HG03565 (cell line): ENCODE measurements around the gene RTN1.

ENCODE experiments used
- ATAC-seq: cut with Tn5 transposase; IDR thresholded peaks from one replicate; pipeline ENCODE4 v1.9.1; 2021; ENCODE audit warnings: mild to moderate bottlenecking, moderate library complexity; ENCODE audit not compliant: unreplicated experiment

RTN1 gene

GRCh38 chr14:59850458-59850857, 20.1 kb downstream of the RTN1 start:
- ATAC-seq = no peak

- no peak for ATAC-seq
These were observed 21.0 kb downstream of the RTN1 start for GRCh38 chr14:59849411-59850130.

- no peak for ATAC-seq
These were observed 21.9 kb downstream of the RTN1 start for GRCh38 chr14:59848671-59849070.

- no peak for ATAC-seq
These were observed 22.9 kb downstream of the RTN1 start for GRCh38 chr14:59847711-59848110.

- no peak for ATAC-seq
These were observed 24.0 kb downstream of the RTN1 start for GRCh38 chr14:59846595-59846994.

GRCh38 chr14:59845245-59845644, 25.3 kb downstream of the RTN1 start:
- no peak for ATAC-seq

GRCh38 chr14:59844186-59844812, 26.3 kb downstream of the RTN1 start:
- no peak for ATAC-seq

GRCh38 chr14:59836116-59836515, 34.5 kb downstream of the RTN1 start:
- ATAC-seq = no peak

GRCh38 chr14:59832653-59833294, 37.8 kb downstream of the RTN1 start:
- ATAC-seq = no peak

- ATAC-seq = no peak
These were observed 39.4 kb downstream of the RTN1 start for GRCh38 chr14:59831121-59831730.

- no peak for ATAC-seq
These were observed 40.2 kb downstream of the RTN1 start for GRCh38 chr14:59830338-59830734.

GRCh38 chr14:59829469-59830337, 40.9 kb downstream of the RTN1 start:
- no peak for ATAC-seq

- no peak for ATAC-seq
These were observed 42.3 kb downstream of the RTN1 start for GRCh38 chr14:59828276-59828675.

GRCh38 chr14:59827401-59827800, 43.2 kb downstream of the RTN1 start:
- ATAC-seq = no peak

- ATAC-seq = no peak
These were observed 44.4 kb downstream of the RTN1 start for GRCh38 chr14:59826150-59826549.

- no peak for ATAC-seq
These were observed 47.4 kb downstream of the RTN1 start for GRCh38 chr14:59823179-59823578.

- ATAC-seq = no peak
These were observed 51.0 kb downstream of the RTN1 start for GRCh38 chr14:59819446-59820088.

GRCh38 chr14:59816941-59817340, 53.6 kb downstream of the RTN1 start:
- ATAC-seq = no peak

- no peak for ATAC-seq
These were observed 55.6 kb downstream of the RTN1 start for GRCh38 chr14:59814988-59815387.

- ATAC-seq = no peak
These were observed 58.8 kb downstream of the RTN1 start for GRCh38 chr14:59811815-59812214.
